B cell (primary cell): ENCODE measurements around the gene ATF4. TPM values are rescaled to one million over a fixed set of nuclear protein-coding genes. Genes with fewer than 3 reads are reported as not detected.

Source experiments
- ATAC-seq: fragments of 200-7000 bp; cut with Tn5 transposase; one replicate; pipeline ENCODE4 v1.10.0; 2021; ENCODE audit warnings: low read depth, mild to moderate bottlenecking, moderate number of reproducible peaks, moderate library complexity
- CTCF ChIA-PET: fragments of 350-600 bp; sonication (Branson Sonifier 250); formaldehyde crosslinking; loops from one replicate; lab custom pipeline; 2021; ENCODE audit warnings: antibody characterized with exemption, inconsistent platforms; lab: Charles Lee
- POLR2A ChIA-PET: fragments of 350-600 bp; sonication (Branson Sonifier 250); formaldehyde crosslinking; loops from one replicate; lab custom pipeline; 2021; ENCODE audit warnings: antibody characterized with exemption; lab: Charles Lee
- DNase-seq: peaks from one replicate; pipeline ENCODE4 v3.0.0; 2013
- H2AFZ ChIP-seq: 2 replicates; pipeline ENCODE4 v1.6.1; 2012; ENCODE audit warnings: mild to moderate bottlenecking, low read depth, low read length; ENCODE audit not compliant: insufficient read depth, poor library complexity, severe bottlenecking
- H3K27ac ChIP-seq, 2 donors: 1 replicate in 1 of 2; 2 replicates in 1 of 2; pipeline ENCODE4 v1.5.1; 2012 to 2013; ENCODE audit warnings: low read length in 2 of 2, mild to moderate bottlenecking in 2 of 2, moderate library complexity in 1 of 2
- H3K27me3 ChIP-seq, 4 experiments: fragments of 200-600 bp in 1 of 4; sonication (generic) in 1 of 4; replicated peaks in 1 of 4; 1 replicate in 2 of 4; 2 replicates in 2 of 4; pipeline versions ENCODE4 v1.6.1 to v1.7.0; 2013 to 2016; ENCODE audit warnings: low read length in 3 of 4, mild to moderate bottlenecking in 2 of 4, mixed read lengths in 1 of 4, moderate library complexity in 1 of 4; ENCODE audit not compliant: insufficient read depth in 4 of 4, control insufficient read depth in 3 of 4; ENCODE audit errors: control extremely low read depth in 1 of 4
- H3K36me3 ChIP-seq, 2 experiments: replicated peaks in 1 of 2; 1 replicate in 1 of 2; 2 replicates in 1 of 2; pipeline versions ENCODE4 v1.6.1 to v1.7.1; 2013; ENCODE audit warnings: low read length in 1 of 2; ENCODE audit not compliant: insufficient read depth in 2 of 2, control insufficient read depth in 1 of 2; ENCODE audit errors: control extremely low read depth in 1 of 2, extremely low read depth in 1 of 2
- H3K4me1 ChIP-seq, 2 donors: fragments of 200-600 bp in 1 of 2; sonication (generic) in 1 of 2; 1 replicate in 1 of 2; 2 replicates in 1 of 2; pipeline versions ENCODE4 v1.5.1 to v1.6.1; 2013 to 2017; ENCODE audit warnings: low read length in 2 of 2; ENCODE audit not compliant: control insufficient read depth in 2 of 2, insufficient read depth in 2 of 2
- H3K4me2 ChIP-seq: replicated peaks from 2 replicates; pipeline ENCODE3; 2012; ENCODE audit warnings: mild to moderate bottlenecking, low read depth, low read length; ENCODE audit not compliant: poor library complexity, severe bottlenecking
- H3K4me3 ChIP-seq, 5 experiments: fragments of 200-600 bp in 1 of 5; sonication (generic) in 1 of 5; 1 replicate in 3 of 5; 2 replicates in 2 of 5; pipeline versions ENCODE4 v1.5.1 to v1.7.0; 2011 to 2016; ENCODE audit warnings: low read length in 4 of 5, mild to moderate bottlenecking in 4 of 5, low read depth in 2 of 5, control low read depth in 1 of 5, moderate library complexity in 1 of 5; ENCODE audit not compliant: insufficient read depth in 1 of 5; ENCODE audit errors: control extremely low read depth in 1 of 5, extremely low read depth in 1 of 5
- H3K79me2 ChIP-seq: fragments of 200-600 bp; sonication (generic); one replicate; pipeline ENCODE4 v1.6.0; 2016; ENCODE audit warnings: low read length; ENCODE audit not compliant: control insufficient read depth, insufficient read depth
- H3K9ac ChIP-seq: fragments of 200-600 bp; sonication (generic); 2 replicates; pipeline ENCODE4 v1.6.1; 2017; ENCODE audit warnings: mild to moderate bottlenecking, low read length, moderate library complexity
- H3K9me3 ChIP-seq, 3 donors: one replicate each; pipeline versions ENCODE4 v1.6.1 to v1.7.1; 2013; ENCODE audit warnings: low read length in 2 of 3; ENCODE audit not compliant: control insufficient read depth in 2 of 3, insufficient read depth in 1 of 3; ENCODE audit errors: control extremely low read depth in 1 of 3
- H4K20me1 ChIP-seq: 2 replicates; pipeline ENCODE4 v1.6.0; 2012; ENCODE audit warnings: mild to moderate bottlenecking, low read length; ENCODE audit not compliant: insufficient read depth, control insufficient read depth, poor library complexity, severe bottlenecking
- H3K27ac Mint-ChIP-seq: one replicate; pipeline ENCODE4 v1.8.0; 2021; ENCODE audit warnings: mixed read lengths
- H3K27me3 Mint-ChIP-seq: one replicate; pipeline ENCODE4 v1.8.0; 2021; ENCODE audit warnings: mixed read lengths
- H3K4me1 Mint-ChIP-seq: one replicate; pipeline ENCODE4 v1.8.0; 2021; ENCODE audit warnings: mixed read lengths
- H3K4me3 Mint-ChIP-seq: one replicate; pipeline ENCODE4 v1.8.0; 2021; ENCODE audit warnings: mixed read lengths
- H3K9me3 Mint-ChIP-seq: one replicate; pipeline ENCODE4 v1.8.0; 2022; ENCODE audit warnings: mixed read lengths; ENCODE audit not compliant: insufficient read depth
- EZH2 ChIP-seq: IDR thresholded peaks from 2 replicates; pipeline ENCODE4 v1.6.1; 2012; ENCODE audit warnings: borderline replicate concordance, low read depth, mild to moderate bottlenecking, moderate library complexity, low read length; ENCODE audit not compliant: insufficient read depth, poor library complexity, severe bottlenecking
- WGBS: methylation state at CpG from one replicate; pipeline ENCODE4 v1.1.5; 2013; ENCODE audit warnings: missing lambda C conversion rate; ENCODE audit not compliant: insufficient coverage; 5-methylcytosine and 5-hydroxymethylcytosine counted together
- intact Hi-C: fragments of 100-400 bp; cut with micrococcal nuclease; formaldehyde crosslinking; loops from one replicate; pipeline ENCODE4 v1.10.0; 2022
- polyA plus RNA-seq: library from polyadenylated mRNA; depleted of rRNA; stranded (reverse); fragments of >200 nt; gene quantifications from 2 replicates; pipeline ENCODE4 v1.2.3, GENCODE V29; 2012
- total RNA-seq, 2 donors: library from RNA; stranded (reverse); fragments of 120-200 nt in 1 of 2; gene quantifications; 1 replicate in 1 of 2; 2 replicates in 1 of 2; pipeline versions ENCODE4 v1.2.3 to v1.2.4, GENCODE V29; 2013 to 2022
- TF ChIP-seq, protein P1 (sequence below): fragments of 200-600 bp; IDR thresholded peaks from one replicate; pipeline ENCODE4 v1.8.0; 2022; ENCODE audit warnings: antibody characterized with exemption, mild to moderate bottlenecking

ATF4 gene
- total and polyA plus RNA-seq, 2 donors (not counting 1 experiment from before 2014, with no cell fraction given) = 244 to 678 TPM

DNA sequence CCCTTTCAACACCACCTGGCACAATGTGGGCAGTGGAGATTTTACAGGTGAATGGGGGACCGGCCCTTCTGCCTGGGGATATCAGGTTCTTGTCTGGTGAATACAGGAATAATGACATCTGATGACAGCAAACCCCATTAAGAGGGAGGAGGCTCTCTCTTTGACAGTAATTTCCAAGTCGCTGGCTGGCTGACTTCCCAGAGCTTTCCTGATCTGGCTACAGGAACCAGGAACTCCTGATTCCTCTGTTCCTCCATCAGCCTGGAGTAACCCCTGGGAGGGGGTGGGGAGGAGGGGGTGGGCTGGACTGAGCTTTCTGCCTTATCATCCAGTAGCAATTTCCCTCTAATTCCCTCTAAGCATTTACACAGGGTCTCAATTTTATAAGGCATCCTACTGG is 22.0 kb upstream of the ATF4 start:
- H3K27ac Mint-ChIP-seq = no peak overlapping the region
- H3K9ac ChIP-seq = no peak overlapping the region
- no peaks in the 10 kb centered on the region for H3K9me3 Mint-ChIP-seq
- H3K27me3 ChIP-seq = no peaks in the 10 kb centered on the region
- no peaks in the 10 kb centered on the region for H3K9me3 ChIP-seq
- CTCF ChIA-PET = interaction anchor here (1.4 to 10.4 kb wide), 3 partner anchors 14 to 30 kb away, joined by 4 to 166 read pairs (median 83); no protein-coding TSS in a partner anchor
- H3K36me3 ChIP-seq = peaks cover 0 to 1% of the 10 kb centered on the region in 2 experiments
- DNase-seq = no peak
- TF ChIP-seq EZH2 = no peak
- TF ChIP-seq, protein P1, sequence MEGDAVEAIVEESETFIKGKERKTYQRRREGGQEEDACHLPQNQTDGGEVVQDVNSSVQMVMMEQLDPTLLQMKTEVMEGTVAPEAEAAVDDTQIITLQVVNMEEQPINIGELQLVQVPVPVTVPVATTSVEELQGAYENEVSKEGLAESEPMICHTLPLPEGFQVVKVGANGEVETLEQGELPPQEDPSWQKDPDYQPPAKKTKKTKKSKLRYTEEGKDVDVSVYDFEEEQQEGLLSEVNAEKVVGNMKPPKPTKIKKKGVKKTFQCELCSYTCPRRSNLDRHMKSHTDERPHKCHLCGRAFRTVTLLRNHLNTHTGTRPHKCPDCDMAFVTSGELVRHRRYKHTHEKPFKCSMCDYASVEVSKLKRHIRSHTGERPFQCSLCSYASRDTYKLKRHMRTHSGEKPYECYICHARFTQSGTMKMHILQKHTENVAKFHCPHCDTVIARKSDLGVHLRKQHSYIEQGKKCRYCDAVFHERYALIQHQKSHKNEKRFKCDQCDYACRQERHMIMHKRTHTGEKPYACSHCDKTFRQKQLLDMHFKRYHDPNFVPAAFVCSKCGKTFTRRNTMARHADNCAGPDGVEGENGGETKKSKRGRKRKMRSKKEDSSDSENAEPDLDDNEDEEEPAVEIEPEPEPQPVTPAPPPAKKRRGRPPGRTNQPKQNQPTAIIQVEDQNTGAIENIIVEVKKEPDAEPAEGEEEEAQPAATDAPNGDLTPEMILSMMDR = no peak
- POLR2A ChIA-PET = interaction anchor here (0.7 kb wide), 1 partner anchor 550 kb away, joined by 6 read pairs; no protein-coding TSS in a partner anchor
- H3K4me1 ChIP-seq = peaks cover 14 to 19% of the 10 kb centered on the region in 2 donors
- H3K79me2 ChIP-seq = peaks cover 4% of the 10 kb centered on the region
- no CpG with 5 or more reads among the region's 2 CpGs for WGBS
- H3K4me1 Mint-ChIP-seq = peaks cover 26% of the 10 kb centered on the region
- H2AFZ ChIP-seq = no peak overlapping the region
- no peaks in the 10 kb centered on the region for H4K20me1 ChIP-seq
- no peak overlapping the region for H3K4me2 ChIP-seq
- ATAC-seq = no peak
- intact Hi-C loops = no loop called here
- no peak overlapping the region for H3K27ac ChIP-seq
- no peak overlapping the region for H3K4me3 Mint-ChIP-seq
- no peak overlapping the region for H3K4me3 ChIP-seq
- no peaks in the 10 kb centered on the region for H3K27me3 Mint-ChIP-seq

DNA sequence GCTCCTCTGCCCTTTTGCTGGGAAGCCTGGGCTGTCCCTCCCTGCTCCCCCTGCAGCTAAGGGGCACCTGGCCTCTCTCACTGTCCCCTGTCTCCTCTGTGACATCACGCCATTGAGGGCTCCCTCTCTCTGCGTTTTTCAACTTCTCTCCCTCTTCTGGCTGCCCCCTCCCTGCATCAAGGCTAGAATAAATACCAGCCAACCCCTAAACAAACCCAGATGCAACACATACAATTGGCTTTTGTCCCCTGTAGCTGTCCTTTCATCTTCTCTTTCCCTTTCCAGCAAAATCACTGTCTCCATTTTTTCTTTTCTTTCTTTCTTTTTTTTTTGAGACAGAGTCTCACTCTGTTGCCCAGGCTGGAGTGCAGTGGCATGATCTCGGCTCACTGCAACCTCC is 21.6 kb upstream of the ATF4 start:
- peaks cover 4% of the 10 kb centered on the region for H4K20me1 ChIP-seq
- H3K27ac ChIP-seq = no peak overlapping the region
- Mint-ChIP-seq H3K4me3 (no peak overlapping the region), H3K27ac (no peak overlapping the region), H3K4me1 (peaks cover 28% of the 10 kb centered on the region), H3K9me3 (no peaks in the 10 kb centered on the region), H3K27me3 (no peaks in the 10 kb centered on the region)
- no peak overlapping the region for H3K4me3 ChIP-seq
- TF ChIP-seq EZH2 = no peak
- TF ChIP-seq, protein P1 = no peak
- ChIA-PET CTCF (interaction anchor here (1.4 to 10.4 kb wide), 3 partner anchors 14 to 30 kb away, joined by 4 to 166 read pairs (median 83); no protein-coding TSS in a partner anchor), POLR2A (no interaction called here)
- H3K9me3 ChIP-seq = no peaks in the 10 kb centered on the region
- peaks cover 0 to 6% of the 10 kb centered on the region in 2 experiments for H3K36me3 ChIP-seq
- intact Hi-C loops = no loop called here
- H3K9ac ChIP-seq = no peak overlapping the region
- WGBS = 89% methylated on average over 2 of the region's 3 CpGs
- ATAC-seq (no peak), DNase-seq (no peak)
- H3K4me1 ChIP-seq = peaks cover 18 to 24% of the 10 kb centered on the region in 2 donors
- H3K27me3 ChIP-seq = no peaks in the 10 kb centered on the region
- no peak overlapping the region for H2AFZ ChIP-seq
- H3K79me2 ChIP-seq = peaks cover 8% of the 10 kb centered on the region
- no peak overlapping the region for H3K4me2 ChIP-seq
